ENCODE data around the gene RHOF. TPM values are rescaled to one million over a fixed set of nuclear protein-coding genes. Genes with fewer than 3 reads are reported as not detected.

Gene RHOF
- total RNA-seq, 2 donors from 2014 or later, result 9.5 to 23.5 TPM

DNA sequence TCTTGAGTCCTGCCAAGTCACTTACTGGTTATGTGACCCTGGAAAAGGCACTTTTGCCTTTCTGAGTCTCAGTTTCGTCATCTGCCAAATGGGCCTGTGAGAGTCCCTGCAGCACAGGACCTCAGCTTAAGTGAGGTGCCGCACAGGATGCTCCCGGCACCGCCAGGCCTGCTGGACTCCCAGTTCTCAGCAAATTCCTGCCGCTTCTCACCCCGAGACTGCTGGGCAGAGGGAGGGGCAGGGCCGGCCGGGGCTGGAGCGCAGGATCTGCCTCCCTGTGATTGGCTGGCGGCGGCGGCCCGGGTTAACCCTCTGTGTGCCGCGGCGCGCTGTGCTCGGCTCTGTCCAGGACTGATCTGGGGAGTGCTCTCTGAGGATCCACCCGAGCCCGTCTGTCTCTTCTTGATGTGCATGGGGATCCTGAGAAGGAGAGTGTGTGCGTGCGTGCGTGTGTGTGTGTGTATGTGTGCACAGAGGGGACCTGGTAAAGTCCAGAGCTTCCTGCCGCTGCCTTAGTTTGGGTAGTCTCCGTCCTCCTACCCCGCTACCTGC, 18.9 kb upstream of the RHOF start:
- Histone ChIP-seq H3K9me3 (no peaks in the 10 kb centered on the region), H3K27me3 (replicated peaks; ENCODE audit: insufficient read depth) (no peaks in the 10 kb centered on the region)
- DNase-seq (ENCODE audit: low spot score), result peak; percentile 63

GRCh38 chr12:121811434-121812319, 18.2 kb upstream of the RHOF start:
- peak overlapping the region; percentile 51 to 53 for H3K4me3 ChIP-seq
- 5% methylated on average over 46 of the region's 46 CpGs for WGBS
- DNase-seq (ENCODE audit: low spot score), result peak; percentile 59
- TF ChIP-seq POLR2A (IDR thresholded peaks at IDR 0.05) (no peak), POLR2AphosphoS5 (IDR thresholded peaks at IDR 0.05) (no peak), CTCF (IDR thresholded peaks at IDR 0.05) (peak; percentile 97 to 99 (median 98))
- H3K27me3 ChIP-seq (replicated peaks; ENCODE audit: insufficient read depth), result no peaks in the 10 kb centered on the region
- peak overlapping the region; percentile 50 to 59 for H3K27ac ChIP-seq
- H3K4me1 ChIP-seq (replicated peaks), result peaks cover 16% of the 10 kb centered on the region
- no peaks in the 10 kb centered on the region for H3K9me3 ChIP-seq
- peaks cover 5 to 20% of the 10 kb centered on the region in 2 donors for H3K36me3 ChIP-seq
- intact Hi-C loops (cut with DNase I), result loop anchor here (1.0 to 5.0 kb wide), 2 partner anchors 16 to 76 kb away; partner anchors contain the start of gene PSMD9

More for the DNA sequence above, 18.9 kb upstream of the RHOF start:
- TF ChIP-seq POLR2AphosphoS5 (IDR thresholded peaks at IDR 0.05) (peak; percentile 62), POLR2A (IDR thresholded peaks at IDR 0.05) (no peak)
- Histone ChIP-seq H3K36me3 (peaks cover 5 to 27% of the 10 kb centered on the region in 2 donors), H3K4me3 (peak overlapping the region; percentile 51 to 53), H3K4me1 (replicated peaks) (peaks cover 12% of the 10 kb centered on the region), H3K27ac (peak overlapping the region; percentile 50 to 59)
- intact Hi-C loops (cut with DNase I), result loop anchor here (5.0 kb wide), 1 partner anchor 75 kb away; the partner anchor contains the start of gene PSMD9
- WGBS, result 10% methylated on average over 26 of the region's 26 CpGs

- no peaks in the 10 kb centered on the region for H3K9me3 ChIP-seq
- H3K27ac ChIP-seq, result peak overlapping the region; percentile 50 to 59
- no peak for DNase-seq (ENCODE audit: low spot score)
- peak overlapping the region; percentile 51 to 53 for H3K4me3 ChIP-seq
- H3K4me1 ChIP-seq (replicated peaks), result peaks cover 16% of the 10 kb centered on the region
- TF ChIP-seq POLR2AphosphoS5 (IDR thresholded peaks at IDR 0.05) (no peak), POLR2A (IDR thresholded peaks at IDR 0.05) (no peak), CTCF (IDR thresholded peaks at IDR 0.05) (no peak)
- no peaks in the 10 kb centered on the region for H3K27me3 ChIP-seq (replicated peaks; ENCODE audit: insufficient read depth)
- WGBS, result 57% methylated on average over 6 of the region's 6 CpGs
- intact Hi-C loops (cut with DNase I), result loop anchor here (1.0 to 5.0 kb wide), 2 partner anchors 16 to 76 kb away; partner anchors contain the start of gene PSMD9
- H3K36me3 ChIP-seq, result peaks cover 5 to 19% of the 10 kb centered on the region in 2 donors
Measured at GRCh38 chr12:121810833-121811433, 17.4 kb upstream of the RHOF start.

GRCh38 chr12:121810234-121810817, 16.8 kb upstream of the RHOF start:
- DNase-seq (ENCODE audit: low spot score), result no peak
- Histone ChIP-seq H3K4me3 (no peak overlapping the region), H3K9me3 (no peaks in the 10 kb centered on the region), H3K27me3 (replicated peaks; ENCODE audit: insufficient read depth) (no peaks in the 10 kb centered on the region), H3K4me1 (replicated peaks) (peaks cover 16% of the 10 kb centered on the region), H3K27ac (no peak overlapping the region), H3K36me3 (peaks cover 5 to 19% of the 10 kb centered on the region in 2 donors)
- WGBS, result 69% methylated on average over 33 of the region's 33 CpGs
- intact Hi-C loops (cut with DNase I), result loop anchor here (5.0 kb wide), 1 partner anchor 77 kb away; the partner anchor contains the start of gene PSMD9
- TF ChIP-seq POLR2A (IDR thresholded peaks at IDR 0.05), result no peak
- no peak for TF ChIP-seq CTCF (IDR thresholded peaks at IDR 0.05)
- no peak for TF ChIP-seq POLR2AphosphoS5 (IDR thresholded peaks at IDR 0.05)

Measured in prostate gland (tissue), 2 donors.